Stromal cell of bone marrow (primary cell): ENCODE measurements around the gene FBXL17.

Source experiments
- DNase-seq: peaks from one replicate; pipeline ENCODE4 v3.0.0-alpha.2; 2012; ENCODE audit warnings: low read depth

FBXL17 gene

GRCh38 chr5:107809201-107810034 is 572.5 kb downstream of the FBXL17 start:
- DNase-seq = no peak
